ENCODE data around the gene TBL1X. TPM values are rescaled to one million over a fixed set of nuclear protein-coding genes. Genes with fewer than 3 reads are reported as not detected.

Gene TBL1X
- total and polyA plus RNA-seq, 2 of the 4 experiments (the other 2 are of a cell fraction) = 16.2 to 20.8 TPM

DNA sequence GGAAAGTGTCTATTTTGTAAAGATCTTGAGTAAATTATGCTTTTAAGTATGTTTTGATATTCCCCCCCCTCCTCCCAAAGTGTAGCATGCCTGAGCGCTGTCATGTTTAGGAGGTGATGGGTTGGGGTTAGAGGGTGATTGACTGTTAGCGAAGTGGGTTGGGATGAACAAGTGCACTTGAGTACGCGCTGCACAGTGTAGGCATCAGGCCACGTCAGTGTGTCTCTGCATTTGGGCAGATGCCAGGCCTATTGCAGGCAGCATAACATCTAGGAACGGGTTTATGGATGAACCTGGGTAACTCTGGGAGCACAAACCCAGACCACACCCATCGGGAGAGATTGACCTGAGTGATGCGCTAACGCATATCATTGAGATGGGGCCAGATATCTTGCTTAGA is 111.2 kb downstream of the TBL1X start:
- Histone ChIP-seq H3K4me2 (ENCODE audit: low read depth, low read length) (no peak overlapping the region), H2BK20ac (ENCODE audit: low read depth, low read length) (no peak overlapping the region), H3K9ac (ENCODE audit: low read depth, low read length) (no peak overlapping the region), H4K5ac (ENCODE audit: low read depth, low read length) (no peak overlapping the region), H4K8ac (ENCODE audit: low read depth in 2 of 2, low read length in 2 of 2) (no peak overlapping the region), H3K4ac (ENCODE audit: low read depth, low read length) (no peak overlapping the region), H3K36me3 (ENCODE audit: control insufficient read depth, insufficient read depth, low read length) (no peaks in the 10 kb centered on the region), H3K9me3 (ENCODE audit: control insufficient read depth, insufficient read depth, low read length) (no peaks in the 10 kb centered on the region), H2AK5ac (ENCODE audit: low read depth, low read length) (no peak overlapping the region), H3K4me3 (ENCODE audit: insufficient read depth, low read depth, low read length) (no peak overlapping the region), H4K91ac (ENCODE audit: insufficient read depth, low read depth, low read length) (no peak overlapping the region), H3K27me3 (ENCODE audit: control insufficient read depth, insufficient read depth, low read length) (no peaks in the 10 kb centered on the region), H2BK5ac (ENCODE audit: low read depth, low read length, poor library complexity, severe bottlenecking) (no peak overlapping the region), H3K56ac (ENCODE audit: extremely low read depth, insufficient read depth, low read length) (no peak overlapping the region), H2BK120ac (ENCODE audit: low read depth, low read length) (no peak overlapping the region), H3K79me1 (ENCODE audit: low read depth in 1 of 2, low read length in 2 of 2) (peaks cover 31 to 58% of the 10 kb centered on the region in 2 experiments), H3K4me1 (ENCODE audit: control insufficient read depth, insufficient read depth, low read length) (peaks cover 3% of the 10 kb centered on the region), H2AK9ac (replicated peaks; ENCODE audit: low read depth, low read length, poor library complexity) (no peak overlapping the region), H2BK15ac (ENCODE audit: low read depth, low read length) (no peak overlapping the region), H3K9me1 (ENCODE audit: insufficient read depth, low read length) (peaks cover 2% of the 10 kb centered on the region; the same call in 1 of the 2 replicates), H2AFZ (replicated peaks; ENCODE audit: low read length, poor library complexity) (no peak overlapping the region), H3K27ac (ENCODE audit: insufficient read depth, low read length) (no peak overlapping the region), H4K20me1 (ENCODE audit: insufficient read depth, low read length) (peaks cover 24% of the 10 kb centered on the region), H3K23ac (ENCODE audit: low read depth, low read length) (no peak overlapping the region), H3K14ac (replicated peaks; ENCODE audit: low read depth, low read length) (no peak overlapping the region), H3K18ac (ENCODE audit: low read depth, low read length) (no peak overlapping the region)
- no peak for DNase-seq
- in situ Hi-C loops (cut with MboI; ENCODE audit: low sequenced_read_pairs) = no loop called here
- TF ChIP-seq, protein P1, sequence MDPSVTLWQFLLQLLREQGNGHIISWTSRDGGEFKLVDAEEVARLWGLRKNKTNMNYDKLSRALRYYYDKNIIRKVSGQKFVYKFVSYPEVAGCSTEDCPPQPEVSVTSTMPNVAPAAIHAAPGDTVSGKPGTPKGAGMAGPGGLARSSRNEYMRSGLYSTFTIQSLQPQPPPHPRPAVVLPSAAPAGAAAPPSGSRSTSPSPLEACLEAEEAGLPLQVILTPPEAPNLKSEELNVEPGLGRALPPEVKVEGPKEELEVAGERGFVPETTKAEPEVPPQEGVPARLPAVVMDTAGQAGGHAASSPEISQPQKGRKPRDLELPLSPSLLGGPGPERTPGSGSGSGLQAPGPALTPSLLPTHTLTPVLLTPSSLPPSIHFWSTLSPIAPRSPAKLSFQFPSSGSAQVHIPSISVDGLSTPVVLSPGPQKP (IDR thresholded peaks at IDR 0.05; ENCODE audit: borderline replicate concordance, low read depth, low read length) = no peak
- TF ChIP-seq RFX5 (IDR thresholded peaks at IDR 0.05; ENCODE audit: low read depth, low read length) (no peak), RCOR1 (IDR thresholded peaks at IDR 0.05; ENCODE audit: insufficient replicate concordance, low read length) (no peak), FOS (IDR thresholded peaks at IDR 0.05; ENCODE audit: low read depth, low read length) (no peak)
- POLR2A ChIA-PET (ENCODE audit: unreplicated experiment) = no interaction called here
- BruUV-seq (replicated peaks) = no TSS peak
- intact Hi-C loops (cut with micrococcal nuclease) = no loop called here
- 78% methylated on average over 4 of the region's 9 CpGs; no CpG with 5 or more reads in 1 of the 2 experiments for WGBS, 2 experiments (ENCODE audit: extremely low coverage in 2 of 2, insufficient read length in 1 of 2)
- no peak for ATAC-seq (ENCODE audit: low read depth)
- CTCF ChIA-PET = no interaction called here
- dilution Hi-C loops (cut with HindIII; ENCODE audit: low sequenced_read_pairs, unreplicated experiment) = no loop called here

Data from IMR-90 (cell line).